Prostate gland (tissue), 2 donors: ENCODE measurements around the gene KPNA2. TPM values are rescaled to one million over a fixed set of nuclear protein-coding genes. Genes with fewer than 3 reads are reported as not detected.
"Not testable (repeated sequence)": the region's sequence is repeated elsewhere in the genome, so short reads cannot be mapped to it uniquely, and the experiment has no call there.

Source experiments
- DNase-seq: peaks from one replicate; pipeline ENCODE4 v3.0.0-alpha.2; 2019; ENCODE audit warnings: low spot score
- H3K27ac ChIP-seq, 2 donors: fragments of 200-600 bp; sonication (generic); 2 replicates each; pipeline ENCODE4 v1.5.1; 2017 to 2019
- H3K27me3 ChIP-seq: fragments of 200-600 bp; sonication (generic); replicated peaks from 2 replicates; pipeline ENCODE4 v1.5.1; 2019; ENCODE audit not compliant: insufficient read depth
- H3K36me3 ChIP-seq, 2 donors: fragments of 200-600 bp; sonication (generic); 1 replicate in 1 of 2; 2 replicates in 1 of 2; pipeline versions ENCODE4 v1.5.1 to v1.8.1; 2017 to 2019
- H3K4me1 ChIP-seq: fragments of 200-600 bp; sonication (generic); replicated peaks from 2 replicates; pipeline ENCODE4 v1.5.1; 2019
- H3K4me3 ChIP-seq, 2 donors: fragments of 200-600 bp; sonication (generic); 2 replicates each; pipeline ENCODE4 v1.5.1; 2017 to 2019
- H3K9me3 ChIP-seq: fragments of 200-600 bp; sonication (generic); 2 replicates; pipeline ENCODE4 v1.5.1; 2017
- CTCF ChIP-seq, 4 experiments: fragments of 200-600 bp in 2 of 4; fragments of 450-650 bp in 2 of 4; sonication (generic) in 2 of 4; IDR thresholded peaks; 1 replicate in 3 of 4; 2 replicates in 1 of 4; pipeline ENCODE4 v1.5.1; 2016 to 2019; ENCODE audit warnings: antibody characterized with exemption in 4 of 4, mild to moderate bottlenecking in 2 of 4, moderate library complexity in 2 of 4
- POLR2A ChIP-seq: fragments of 450-650 bp; IDR thresholded peaks from one replicate; pipeline ENCODE4 v1.6.1; 2016; ENCODE audit warnings: antibody characterized with exemption, mild to moderate bottlenecking
- POLR2AphosphoS5 ChIP-seq: sonication (generic); formaldehyde crosslinking; IDR thresholded peaks from one replicate; pipeline ENCODE4 v1.6.1; 2017; ENCODE audit warnings: antibody characterized with exemption
- WGBS: methylation state at CpG from one replicate; pipeline ENCODE4 v1.1.5; 2018; 5-methylcytosine and 5-hydroxymethylcytosine counted together
- intact Hi-C: fragments of 100-400 bp; cut with DNase I; formaldehyde crosslinking; loops from one replicate; pipeline ENCODE4 v1.14.2; 2022
- total RNA-seq, 2 donors: library from RNA; depleted of rRNA; stranded (reverse); fragments of >200 nt; gene quantifications; one replicate each; pipeline ENCODE4 v1.1.0, GENCODE V29; 2016

The KPNA2 gene
- total RNA-seq, 2 donors from 2014 or later = 13.4 to 68.4 TPM

- Histone ChIP-seq H3K4me1 (no peaks in the 10 kb centered on the region), H3K27ac (peak overlapping the region; percentile 95 to 96), H3K27me3 (no peaks in the 10 kb centered on the region), H3K9me3 (no peaks in the 10 kb centered on the region), H3K4me3 (peak overlapping the region; percentile 70 to 77), H3K36me3 (no peaks in the 10 kb centered on the region)
- DNase-seq = no peak
- TF ChIP-seq POLR2AphosphoS5 (no peak), POLR2A (no peak), CTCF (IDR thresholded peaks at IDR 0.05) (no peak)
- WGBS = 2% methylated on average over 21 of the region's 21 CpGs
- intact Hi-C loops = no loop called here
Measured at GRCh38 chr17:67993998-67994361, 41.6 kb upstream of the KPNA2 start.

GRCh38 chr17:67994817-67995569 lies 40.5 kb upstream of the KPNA2 start:
- intact Hi-C loops = no loop called here
- Histone ChIP-seq H3K9me3 (no peaks in the 10 kb centered on the region), H3K27me3 (no peaks in the 10 kb centered on the region), H3K36me3 (no peaks in the 10 kb centered on the region), H3K4me1 (no peaks in the 10 kb centered on the region), H3K27ac (peak overlapping the region in 1 of 2 donors; percentile 19), H3K4me3 (peak overlapping the region; percentile 38 to 39)
- DNase-seq = peak; percentile 33
- no peak for TF ChIP-seq CTCF (IDR thresholded peaks at IDR 0.05)
- TF ChIP-seq POLR2AphosphoS5 = peak; percentile 18
- 6% methylated on average over 9 of the region's 9 CpGs for WGBS

- TF ChIP-seq POLR2AphosphoS5 (no peak), CTCF (IDR thresholded peaks at IDR 0.05) (no peak), POLR2A (no peak)
- Histone ChIP-seq H3K9me3 (no peaks in the 10 kb centered on the region), H3K27ac (peak overlapping the region in 1 of 2 donors; percentile 19), H3K4me1 (no peaks in the 10 kb centered on the region), H3K36me3 (no peaks in the 10 kb centered on the region), H3K27me3 (no peaks in the 10 kb centered on the region), H3K4me3 (peak overlapping the region; percentile 38 to 39)
- under 1% methylated on average over 43 of the region's 43 CpGs for WGBS
- intact Hi-C loops = no loop called here
- DNase-seq = peak; percentile 10
Measured at GRCh38 chr17:67995570-67996263, 39.8 kb upstream of the KPNA2 start.

GRCh38 chr17:67996301-67997171 lies 39.0 kb upstream of the KPNA2 start, which contains the start of gene C17orf58:
Gene C17orf58 (minus strand): TSS chr17:67996469. CDS start chr17:67996198, 271 bp downstream.
- intact Hi-C loops, H3K4me1 ChIP-seq, DNase-seq, H3K9me3 ChIP-seq, H3K36me3 ChIP-seq, H3K27me3 ChIP-seq: not testable (repeated sequence)
- H3K4me3 ChIP-seq = peak within 1 kb of the TSS; percentile 38 to 39
- 33% methylated on average over 25 of the region's 25 CpGs for WGBS
- H3K27ac ChIP-seq = peak within 1 kb of the TSS in 1 of 2 donors; percentile 19

GRCh38 chr17:67998466-67998865 lies 37.1 kb upstream of the KPNA2 start:
- no peaks in the 10 kb centered on the region for H3K4me1 ChIP-seq
- no peak overlapping the region for H3K4me3 ChIP-seq
- TF ChIP-seq CTCF (IDR thresholded peaks at IDR 0.05) = no peak
- TF ChIP-seq POLR2AphosphoS5 = no peak
- TF ChIP-seq POLR2A = no peak
- 79% methylated on average over 2 of the region's 2 CpGs for WGBS
- H3K27me3 ChIP-seq = no peaks in the 10 kb centered on the region
- H3K9me3 ChIP-seq = no peaks in the 10 kb centered on the region
- DNase-seq = no peak
- no peak overlapping the region for H3K27ac ChIP-seq
- no peaks in the 10 kb centered on the region for H3K36me3 ChIP-seq
- intact Hi-C loops = no loop called here
